Activated CD4-positive, alpha-beta T cell treated with anti-CD3 and anti-CD28 coated beads, Interleukin-2, amount 50 U/mL, for 1 hour (primary cell): ENCODE results near the gene DSCAM.

ENCODE experiments used
- DNase-seq: peaks from one replicate; pipeline ENCODE4 v3.0.0-alpha.2; 2020

The DSCAM gene

DNA sequence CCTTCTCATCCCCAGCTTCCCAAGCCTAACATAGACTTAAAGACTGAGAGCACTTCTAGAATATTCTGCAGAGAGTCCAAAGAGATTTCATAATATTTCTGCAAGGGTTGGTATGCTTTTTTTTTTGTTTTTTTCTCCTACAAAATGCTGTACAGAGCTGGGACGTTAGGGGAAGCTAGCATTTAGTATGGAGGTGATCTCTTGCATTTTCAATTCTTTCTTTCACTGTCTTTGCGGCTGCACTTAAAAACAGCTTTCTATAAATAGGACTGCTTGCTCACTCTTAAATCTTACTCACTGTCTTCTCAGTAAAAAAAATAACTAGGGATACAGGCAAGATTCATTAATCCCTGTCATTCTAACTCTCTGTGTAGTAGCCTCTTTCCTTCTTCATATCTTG lies 7.4 kb downstream of the DSCAM start:
- DNase-seq: no peak

DNA sequence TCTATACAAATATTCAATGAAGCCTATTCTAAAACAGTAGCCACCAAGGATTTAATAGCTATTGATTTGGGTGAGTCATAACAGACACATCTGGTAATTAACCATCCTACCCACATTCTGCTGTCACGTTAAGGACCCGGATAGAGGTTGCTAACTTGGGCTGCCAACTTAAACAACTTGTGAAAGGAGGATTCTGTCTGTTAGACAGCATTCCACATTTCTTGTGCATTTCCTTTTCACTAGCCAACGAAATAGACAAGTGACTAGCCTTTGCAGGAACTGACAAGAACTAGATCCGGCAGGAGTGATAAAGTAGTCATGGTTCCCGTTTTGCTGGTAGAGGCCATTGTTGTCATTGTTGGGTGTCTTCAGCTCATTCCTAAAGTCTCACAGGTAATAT lies 9.5 kb downstream of the DSCAM start:
- no peak for DNase-seq

DNA sequence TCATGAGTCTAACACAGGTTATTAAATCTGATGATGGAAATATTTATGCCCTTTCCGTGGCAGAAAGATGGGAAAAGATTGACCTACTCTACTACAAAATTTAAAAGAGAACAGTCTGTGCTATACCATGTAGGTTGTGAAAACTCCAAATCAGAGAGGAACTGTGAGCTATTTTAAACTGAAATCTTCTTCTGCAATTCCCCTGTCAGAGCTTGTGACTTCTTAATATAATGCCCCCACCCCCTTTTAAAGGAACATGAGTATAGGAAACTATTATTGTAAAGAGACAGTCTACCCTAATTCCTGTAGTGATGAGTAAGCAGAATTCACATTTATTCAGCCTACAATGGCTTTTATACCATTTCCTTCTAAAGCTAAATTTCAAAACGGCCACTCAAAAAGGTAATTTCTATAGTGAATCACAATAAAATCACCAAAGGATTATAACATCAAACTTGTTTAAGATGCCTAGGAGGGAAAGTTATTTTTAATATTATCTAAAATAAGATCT lies 11.7 kb downstream of the DSCAM start:
- no peak for DNase-seq

DNA sequence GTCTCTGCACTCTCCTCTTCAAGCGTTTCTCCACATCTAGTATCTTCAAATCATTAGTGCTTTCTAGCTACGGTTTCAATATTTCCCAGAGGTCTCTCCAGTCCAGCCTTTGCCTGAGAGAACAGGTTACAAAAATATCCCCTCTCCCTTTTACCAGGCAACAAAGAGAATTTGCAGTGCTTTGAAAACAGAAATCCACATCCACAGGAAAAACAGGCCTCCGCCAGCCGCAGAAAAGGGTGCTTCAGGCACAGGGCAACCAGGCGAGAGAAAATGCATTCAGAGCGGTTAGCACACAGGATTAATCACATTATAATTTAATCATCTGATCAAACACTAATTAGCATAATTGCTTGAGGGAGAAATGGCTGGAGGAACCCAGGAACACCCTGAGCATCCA lies 13.8 kb downstream of the DSCAM start:
- DNase-seq: no peak

DNA sequence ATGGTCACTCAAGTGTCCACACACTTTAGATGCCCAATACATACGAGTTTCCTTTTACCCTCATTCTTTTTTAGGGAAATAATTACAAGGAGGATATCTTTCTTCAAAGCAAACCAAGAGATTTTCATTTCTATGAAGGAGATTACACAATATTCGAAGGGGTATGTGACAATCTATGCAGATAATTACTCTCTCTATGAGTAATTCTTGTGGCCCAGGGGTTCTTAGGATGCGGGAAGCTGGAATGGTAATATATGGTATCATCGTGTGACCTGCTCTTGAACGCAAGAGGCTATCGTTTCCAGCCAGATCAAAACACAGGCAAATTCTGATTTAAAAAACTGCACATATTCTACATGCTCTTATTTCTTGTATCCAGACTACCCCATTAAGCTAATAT lies 14.6 kb downstream of the DSCAM start:
- DNase-seq: no peak

DNA sequence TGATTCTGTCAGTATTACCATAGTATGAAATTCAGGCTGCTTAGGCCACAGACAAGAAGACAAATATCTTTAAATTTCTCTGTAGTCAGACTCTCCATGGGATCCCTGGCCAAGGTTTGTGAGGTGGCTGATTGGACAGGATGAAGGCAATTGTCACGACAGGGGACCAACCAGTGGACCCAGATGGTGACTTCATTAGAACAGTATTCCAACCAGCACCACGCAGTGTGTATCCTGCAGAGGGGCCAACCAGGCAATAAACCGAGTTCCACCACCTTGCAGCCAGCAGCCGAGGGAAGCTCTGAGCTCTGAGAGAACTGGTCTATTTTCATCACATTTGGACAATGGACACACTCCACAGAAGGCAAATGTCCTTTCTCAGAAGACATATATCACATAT lies 16.1 kb downstream of the DSCAM start:
- no peak for DNase-seq

DNA sequence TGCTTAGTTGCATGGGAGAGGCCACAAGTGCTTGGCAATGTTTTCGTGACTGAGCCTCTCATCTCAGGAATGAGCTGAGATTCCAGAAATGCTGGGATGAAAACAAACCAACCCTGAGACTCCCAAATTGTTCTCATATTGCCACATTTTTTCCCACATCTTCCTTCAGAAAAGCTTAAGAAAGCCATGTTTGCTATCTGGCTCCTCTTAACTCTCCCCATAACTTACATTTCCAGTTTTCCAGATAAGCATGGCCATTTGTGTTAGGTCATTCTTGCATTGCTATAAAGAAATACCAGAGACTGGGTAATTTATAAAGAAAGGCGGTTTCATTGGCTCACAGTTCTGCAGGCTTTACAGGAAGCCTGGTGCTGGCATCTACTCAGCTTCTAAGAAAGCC lies 17.2 kb downstream of the DSCAM start:
- no peak for DNase-seq

DNA sequence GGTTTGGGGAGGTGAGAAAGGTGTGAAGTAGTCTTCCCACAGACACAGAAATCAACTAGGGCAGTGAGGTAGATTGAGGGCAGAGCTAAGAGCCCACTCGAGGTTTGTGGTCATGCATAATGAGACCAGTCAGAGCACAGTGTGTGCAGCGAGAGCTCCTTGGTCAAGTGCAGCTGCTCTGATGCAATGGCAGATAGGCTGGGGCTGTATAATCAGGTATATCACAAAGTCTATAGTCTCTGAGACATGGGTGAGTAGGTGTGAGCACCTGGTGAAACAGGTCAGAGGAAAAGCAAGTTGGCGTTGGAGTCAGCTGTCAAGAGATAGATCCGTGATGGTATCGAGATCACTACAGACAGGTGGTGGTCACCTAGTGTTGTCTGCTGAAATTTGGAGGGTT lies 17.6 kb downstream of the DSCAM start:
- no peak for DNase-seq

DNA sequence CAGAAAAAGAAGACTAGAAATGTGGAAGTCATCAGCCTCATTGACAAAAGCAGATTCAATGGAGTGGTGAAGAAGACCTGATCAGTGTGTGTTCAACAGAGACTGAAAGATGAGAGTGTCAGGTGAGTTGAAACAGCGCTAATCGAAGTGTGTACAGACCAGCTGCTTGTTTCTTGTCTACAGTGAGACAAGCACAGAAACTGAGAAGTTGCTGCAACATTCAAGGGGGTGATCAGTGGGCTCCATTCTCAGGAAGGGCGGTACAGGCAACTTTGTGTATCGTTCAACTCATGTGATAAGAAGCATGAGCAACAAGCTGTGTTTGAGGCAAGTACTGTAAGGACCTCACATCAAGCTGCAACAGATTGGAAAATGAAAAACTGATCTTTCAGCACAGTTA lies 19.4 kb downstream of the DSCAM start:
- DNase-seq: no peak

DNA sequence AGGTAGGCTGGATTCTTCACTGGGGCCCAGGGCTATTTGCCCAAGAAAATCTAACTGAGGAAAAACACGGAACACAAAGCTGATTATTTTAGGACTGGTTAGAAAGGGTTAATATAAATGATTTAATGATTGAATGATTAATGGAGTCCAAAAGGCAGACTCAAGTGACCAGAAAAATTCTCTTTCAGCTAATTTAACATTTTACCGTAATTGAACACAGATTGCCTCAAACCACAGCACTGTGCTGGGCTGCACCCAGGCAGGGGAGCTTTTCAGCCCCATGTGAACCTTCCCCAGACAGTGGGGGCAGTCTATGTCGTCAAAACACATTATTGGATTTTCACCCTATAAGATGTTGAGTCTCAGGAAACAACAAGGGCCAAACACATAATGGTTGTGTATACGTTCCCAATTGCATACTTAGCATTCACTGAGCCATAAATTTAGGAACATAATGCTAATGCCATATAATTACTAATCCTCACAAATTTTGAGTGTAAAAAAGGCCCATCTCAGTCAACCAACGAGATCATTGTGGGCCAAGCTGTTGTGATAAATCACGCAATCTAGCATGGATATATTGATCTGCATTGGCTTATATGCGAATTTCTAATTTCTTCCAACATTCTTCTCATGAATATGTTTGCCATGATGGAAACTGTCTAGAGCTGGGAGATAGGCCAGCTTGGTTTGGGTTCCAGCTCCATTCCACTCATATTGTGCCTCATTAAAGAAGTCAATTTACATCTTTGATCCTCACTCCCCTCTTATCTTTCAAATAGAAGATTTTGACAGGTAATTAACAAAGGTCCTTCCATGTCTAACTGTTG lies 27.7 kb downstream of the DSCAM start:
- DNase-seq: no peak

DNA sequence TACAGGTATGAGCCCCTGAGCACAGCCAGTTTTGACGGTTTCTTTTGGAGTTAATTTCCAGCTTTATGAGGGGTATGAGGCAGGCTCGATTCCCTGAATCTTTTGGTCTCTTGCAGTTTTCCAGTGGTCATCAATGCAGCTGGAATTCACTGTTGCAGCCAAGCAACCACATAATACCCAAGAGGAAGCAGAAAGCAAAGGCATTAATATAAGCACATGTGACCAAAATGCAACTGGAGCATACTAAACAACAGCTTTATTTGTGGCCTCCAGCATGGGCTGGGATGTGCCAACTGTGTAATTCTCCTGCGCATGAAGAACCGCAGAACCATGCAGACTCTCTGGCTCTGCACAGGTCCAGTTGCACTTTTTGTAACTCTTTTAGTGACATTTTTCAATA lies 33.0 kb downstream of the DSCAM start:
- DNase-seq: no peak

DNA sequence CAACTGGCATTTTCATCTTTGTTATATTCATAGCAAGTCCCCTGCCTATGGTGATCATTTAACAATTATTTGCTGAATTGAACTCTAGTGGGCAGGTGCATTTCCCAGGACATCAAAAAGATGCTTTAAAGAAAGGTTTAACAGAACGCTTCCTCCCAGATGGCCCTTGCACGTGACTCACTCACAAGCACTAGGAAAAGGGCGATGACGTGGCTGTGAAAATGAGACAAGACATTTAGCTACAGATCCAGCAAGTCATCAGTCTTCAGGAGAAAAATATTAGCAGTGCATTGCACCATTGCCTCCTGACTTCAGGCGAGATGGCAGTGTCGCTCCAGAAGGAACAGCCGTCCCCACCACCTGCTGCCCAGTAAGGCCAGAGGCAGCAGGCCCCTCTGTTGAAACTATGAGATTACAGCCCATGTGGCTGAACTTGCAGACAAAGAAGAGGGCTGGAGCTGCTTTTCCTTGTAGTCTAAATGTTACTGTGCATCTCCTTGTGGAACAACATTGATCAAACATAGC lies 37.2 kb downstream of the DSCAM start:
- no peak for DNase-seq

DNA sequence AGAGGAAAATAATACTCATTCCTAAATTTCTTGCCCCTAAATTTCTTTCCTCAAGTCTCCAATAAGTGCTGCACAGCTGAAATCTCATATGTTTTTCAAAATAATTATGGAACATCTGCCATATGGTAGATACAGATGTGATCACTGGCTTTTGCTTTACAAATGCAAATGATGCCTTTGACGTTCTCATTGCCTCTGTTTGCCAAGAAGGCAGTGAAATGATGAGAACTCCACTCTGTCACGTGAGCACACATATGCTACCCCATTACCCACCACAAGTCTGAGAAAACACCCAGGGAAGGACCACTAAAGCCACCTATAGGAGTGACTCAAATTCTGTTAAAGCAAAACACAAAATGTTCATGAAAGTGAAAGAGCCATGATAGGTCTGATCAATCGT lies 43.9 kb downstream of the DSCAM start:
- DNase-seq: no peak

DNA sequence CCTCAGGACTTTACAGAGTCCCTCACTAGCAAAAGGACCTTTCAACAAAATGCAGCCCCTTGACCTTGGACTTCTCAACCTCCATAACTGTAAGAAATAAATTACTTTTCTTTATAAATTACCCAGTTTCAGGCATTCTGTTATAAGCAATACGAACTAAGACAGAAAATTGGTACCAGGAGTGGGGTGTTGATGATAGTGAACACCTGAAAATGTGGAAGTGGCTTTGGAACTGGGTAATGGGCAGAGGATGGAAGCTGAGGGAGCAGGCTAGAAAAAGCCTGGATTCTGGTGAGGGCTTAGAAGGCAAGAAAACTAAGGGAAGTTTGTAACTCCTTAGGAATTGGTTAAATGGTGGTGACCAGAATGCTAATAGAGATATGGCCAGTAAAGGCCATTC lies 46.8 kb downstream of the DSCAM start:
- DNase-seq: no peak

DNA sequence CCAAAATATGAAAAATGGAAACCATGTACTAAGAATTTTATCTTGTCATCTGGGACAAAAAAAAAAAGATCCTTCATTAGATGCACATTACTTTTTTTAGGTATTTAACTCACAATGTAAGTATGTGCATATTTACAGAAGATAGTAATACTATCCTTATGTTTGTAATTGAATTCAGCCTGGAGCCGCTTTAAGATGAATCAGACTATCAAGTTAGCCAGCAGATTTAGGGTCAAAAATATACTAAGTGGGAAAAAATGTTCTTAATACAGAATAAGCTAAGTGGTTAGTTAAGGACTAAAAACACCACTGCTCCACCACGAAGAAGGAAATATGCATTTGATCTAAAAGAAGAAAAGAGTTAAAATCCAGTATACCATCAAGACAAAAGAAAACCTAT lies 49.1 kb downstream of the DSCAM start:
- no peak for DNase-seq

DNA sequence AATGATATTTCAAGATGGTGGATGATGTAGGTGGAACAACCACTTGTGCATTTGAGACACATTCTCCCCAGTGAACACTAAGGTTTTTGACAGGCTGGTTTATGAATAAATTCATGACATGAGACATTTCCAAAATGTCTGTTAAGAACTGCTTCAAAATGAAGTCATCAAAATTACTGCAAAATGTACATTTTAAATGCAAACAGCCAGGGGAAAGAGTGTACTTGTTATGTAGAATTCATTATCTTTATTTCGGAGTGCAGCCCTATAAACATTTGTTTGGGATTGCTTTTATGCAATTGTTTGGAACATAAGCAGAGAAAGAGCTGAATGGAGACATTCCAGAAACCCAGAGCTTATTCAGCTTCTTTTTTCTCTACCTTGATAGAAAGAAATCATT lies 49.5 kb downstream of the DSCAM start:
- DNase-seq: no peak

DNA sequence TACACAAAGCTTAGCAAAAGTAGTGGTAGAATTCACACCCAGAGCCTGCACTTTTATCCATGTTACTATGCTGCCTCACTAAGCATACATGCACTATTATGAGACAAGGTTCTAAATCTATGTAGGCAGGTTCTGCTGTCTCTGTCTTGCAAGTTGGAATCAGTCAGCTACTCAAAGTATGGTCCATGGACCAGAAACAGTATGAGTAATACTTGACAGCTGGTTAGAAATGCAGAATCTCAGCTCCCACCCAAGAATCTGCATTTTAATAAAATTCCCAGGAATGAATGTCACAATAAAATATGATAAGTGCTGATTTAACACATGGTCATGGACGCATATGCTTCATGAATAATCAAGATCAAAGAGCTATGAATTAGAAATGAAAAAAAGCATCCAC lies 50.5 kb downstream of the DSCAM start:
- no peak for DNase-seq

DNA sequence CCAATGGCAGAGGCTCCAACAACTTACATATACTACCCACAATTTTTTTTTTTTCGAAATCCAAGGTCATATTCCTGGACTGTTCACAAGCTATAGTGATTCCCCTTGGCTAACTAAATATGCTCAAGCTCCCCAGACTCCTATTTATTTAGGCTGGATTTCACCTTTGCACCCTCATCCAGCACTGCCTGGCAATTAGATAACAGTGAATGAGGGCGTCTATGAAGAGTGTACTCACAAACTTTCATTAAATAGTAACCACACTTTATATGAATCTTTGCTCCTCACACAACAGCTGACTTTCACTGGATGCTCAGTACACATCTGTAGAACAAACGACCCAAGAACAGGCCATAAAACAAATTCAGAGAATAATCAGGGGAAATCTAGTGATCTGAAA lies 51.6 kb downstream of the DSCAM start:
- DNase-seq: no peak

DNA sequence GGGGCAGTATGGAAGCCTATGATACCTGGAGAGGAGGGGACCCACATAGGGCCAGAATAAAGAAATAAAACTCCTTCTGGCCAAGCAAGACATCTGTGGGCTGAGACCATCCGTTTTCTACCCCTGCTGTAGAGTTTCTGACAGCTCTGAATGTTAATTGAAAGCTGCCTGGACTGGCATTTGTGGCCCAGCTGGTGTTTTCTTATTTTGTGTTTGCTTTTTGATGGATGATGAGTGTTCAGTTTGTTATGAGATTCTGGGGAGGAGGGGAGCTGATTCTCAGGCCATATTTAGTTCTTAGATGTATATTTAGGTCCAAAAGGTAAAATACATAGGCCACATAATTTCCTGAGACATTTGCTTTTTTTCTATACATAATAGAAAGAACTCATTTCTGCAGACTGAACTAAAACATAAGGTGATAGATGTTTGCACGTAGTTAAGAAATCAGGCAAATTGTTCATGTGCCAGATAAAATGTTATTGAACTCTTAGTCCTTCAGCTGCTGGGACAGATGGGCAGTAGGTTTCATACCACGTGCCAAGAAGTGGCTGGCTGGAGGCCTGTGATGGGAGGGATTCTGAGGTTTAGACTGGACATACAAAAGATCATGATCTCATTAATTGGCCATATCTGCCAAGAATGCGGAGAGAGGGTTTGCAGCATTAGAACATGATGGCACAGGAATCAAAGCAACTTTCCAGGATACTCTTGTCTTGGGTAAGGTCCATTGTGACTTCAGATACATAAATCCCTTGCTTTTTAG lies 54.1 kb downstream of the DSCAM start:
- DNase-seq: no peak

DNA sequence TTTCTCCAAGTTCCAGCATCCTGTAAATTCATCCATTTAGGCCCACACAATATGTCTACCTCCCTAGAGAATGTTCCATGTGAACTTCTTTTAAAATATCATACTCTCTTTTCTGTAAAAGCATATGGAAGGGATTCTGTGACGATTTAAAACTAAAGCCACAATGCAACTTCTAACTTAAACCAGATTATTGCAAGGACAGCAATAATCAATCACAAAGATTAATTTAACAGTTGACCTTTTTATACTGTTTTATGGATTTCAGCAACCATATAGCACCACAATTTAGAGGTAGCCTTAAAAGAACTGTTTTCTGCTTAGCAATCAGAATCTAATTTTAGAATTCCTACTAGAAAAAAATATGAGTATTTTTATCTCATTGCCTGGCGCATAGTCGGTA lies 58.3 kb downstream of the DSCAM start:
- no peak for DNase-seq

DNA sequence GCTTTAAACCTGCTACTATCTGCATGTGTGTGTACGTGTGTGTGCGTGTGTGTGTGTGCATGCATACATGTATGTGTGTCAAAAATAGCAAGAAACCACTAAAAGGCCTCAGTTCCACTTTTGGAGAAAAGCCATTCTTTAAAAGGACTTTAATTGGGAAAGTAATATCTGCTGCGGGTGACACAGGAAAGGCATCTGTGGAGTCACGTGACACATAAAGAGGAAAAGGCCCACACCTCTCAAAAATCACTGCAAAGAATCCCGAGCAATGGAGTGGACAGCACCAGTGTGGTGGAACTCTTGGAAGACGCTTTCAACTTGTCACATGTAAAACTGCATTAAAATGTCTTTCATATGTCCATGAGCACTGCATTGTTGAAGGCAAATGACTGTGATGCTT lies 63.6 kb downstream of the DSCAM start:
- no peak for DNase-seq

DNA sequence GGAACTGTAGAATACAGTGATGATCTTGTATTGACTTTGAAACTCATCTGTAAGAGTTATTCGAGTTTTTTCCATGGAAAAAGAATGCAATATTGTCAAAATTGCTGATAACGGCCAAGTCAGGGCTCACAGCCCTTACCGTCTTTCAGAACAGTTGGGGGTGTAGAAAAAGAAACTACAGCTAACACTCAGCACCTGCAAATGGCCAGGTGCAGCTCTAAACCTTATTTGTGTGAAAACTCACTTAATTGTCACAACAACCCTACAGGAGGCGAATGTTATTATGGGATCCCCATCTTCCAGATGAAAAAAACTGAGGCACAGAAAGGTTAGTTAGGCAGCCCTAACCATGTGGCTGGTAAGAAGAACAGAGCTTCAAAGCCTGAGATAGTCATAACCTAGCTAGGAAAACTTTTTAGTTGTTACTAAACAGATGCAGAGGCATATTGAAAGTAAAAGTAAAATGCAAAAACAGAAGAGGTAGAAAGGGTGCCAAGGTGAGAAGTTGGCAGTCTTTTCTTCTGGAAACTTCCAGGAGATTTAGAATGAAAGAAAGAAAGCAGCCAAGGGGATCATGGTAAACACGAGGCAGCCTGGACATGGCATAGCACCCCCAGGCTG lies 76.4 kb downstream of the DSCAM start:
- DNase-seq: no peak

DNA sequence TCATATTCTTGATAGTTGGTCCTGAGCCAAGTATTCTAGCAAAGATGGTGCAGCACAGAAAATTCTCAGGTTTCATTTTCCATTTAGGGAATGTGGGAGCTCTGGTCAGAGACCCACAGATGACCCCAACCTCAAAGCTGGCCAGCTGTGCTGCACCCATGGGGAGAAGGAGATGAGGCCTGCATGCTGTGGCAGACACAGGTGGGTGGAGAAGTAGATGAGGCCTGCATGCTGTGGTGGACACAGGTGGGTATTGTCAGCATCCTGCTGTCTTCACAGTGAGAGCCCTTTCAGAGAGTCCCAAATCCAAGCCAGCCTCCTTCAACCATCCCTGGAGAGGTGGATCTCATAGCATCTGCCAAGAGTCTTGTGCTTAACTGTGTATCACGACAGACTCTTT lies 77.7 kb downstream of the DSCAM start:
- DNase-seq: no peak

DNA sequence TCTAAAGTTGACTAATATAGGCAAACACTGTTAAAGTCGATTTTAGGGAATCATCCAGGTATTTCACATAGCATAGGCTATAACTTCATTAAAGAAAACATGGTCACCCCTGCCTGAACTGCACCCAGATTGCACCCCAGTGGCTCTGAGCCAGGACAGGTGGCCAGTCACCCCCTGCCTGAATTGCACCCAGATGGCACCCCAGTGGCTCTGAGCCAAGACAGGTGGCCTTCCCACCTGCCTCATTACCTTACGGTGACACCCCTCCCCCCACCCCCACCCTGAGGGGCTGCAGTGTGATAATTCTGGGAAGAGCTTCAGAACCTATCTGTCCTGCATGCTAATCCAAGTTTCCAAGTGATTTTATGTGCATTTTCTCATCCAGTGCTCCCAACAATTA lies 78.9 kb downstream of the DSCAM start:
- DNase-seq: no peak
